Measurements from ENCODE around the gene FSTL5.
A peak's percentile ranks its signal among the peaks of the same experiment; 100 is the strongest.
"Not testable (repeated sequence)": the region's sequence is repeated elsewhere in the genome, so short reads cannot be mapped to it uniquely, and the experiment has no call there.

Gene FSTL5

DNA sequence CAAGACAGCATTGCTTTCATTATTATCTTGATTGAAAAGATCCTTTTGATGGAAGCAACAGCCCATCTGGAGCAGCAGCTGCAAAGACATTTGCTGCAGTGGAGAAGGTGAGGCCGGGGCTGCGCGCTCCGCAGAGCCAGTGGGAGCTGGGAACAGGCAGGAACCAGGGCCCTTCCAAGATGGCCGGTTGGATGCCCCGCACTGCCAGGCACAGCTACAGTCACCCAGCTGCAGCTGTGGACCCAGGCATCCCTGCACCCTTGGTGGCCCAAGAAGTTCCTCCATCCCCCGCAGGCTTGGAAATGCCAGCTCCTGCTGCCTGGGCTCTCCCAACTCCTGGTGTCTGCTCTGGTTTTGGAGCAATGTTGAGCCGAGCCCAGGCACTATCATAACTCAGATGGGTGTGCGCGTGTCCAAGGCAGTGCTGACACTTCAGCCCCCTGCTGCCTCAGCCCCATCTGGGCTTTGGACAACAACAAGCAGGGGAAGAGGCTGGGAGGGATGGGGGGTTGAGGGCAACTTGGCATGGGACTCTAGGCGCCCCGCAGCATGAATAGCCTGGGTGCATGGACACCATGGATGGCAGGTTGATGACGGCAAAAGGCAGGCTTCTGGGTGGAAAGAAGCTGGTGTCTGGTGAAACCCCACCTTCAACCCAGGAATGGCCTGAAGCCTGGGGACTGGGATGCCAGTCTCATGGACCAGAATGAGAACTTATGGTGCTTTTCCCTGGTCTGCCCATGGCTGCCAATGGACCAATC is 371.8 kb downstream of the FSTL5 start:
- DNase-seq (ENCODE audit: low read depth): no peak
- TF ChIP-seq, protein P1, sequence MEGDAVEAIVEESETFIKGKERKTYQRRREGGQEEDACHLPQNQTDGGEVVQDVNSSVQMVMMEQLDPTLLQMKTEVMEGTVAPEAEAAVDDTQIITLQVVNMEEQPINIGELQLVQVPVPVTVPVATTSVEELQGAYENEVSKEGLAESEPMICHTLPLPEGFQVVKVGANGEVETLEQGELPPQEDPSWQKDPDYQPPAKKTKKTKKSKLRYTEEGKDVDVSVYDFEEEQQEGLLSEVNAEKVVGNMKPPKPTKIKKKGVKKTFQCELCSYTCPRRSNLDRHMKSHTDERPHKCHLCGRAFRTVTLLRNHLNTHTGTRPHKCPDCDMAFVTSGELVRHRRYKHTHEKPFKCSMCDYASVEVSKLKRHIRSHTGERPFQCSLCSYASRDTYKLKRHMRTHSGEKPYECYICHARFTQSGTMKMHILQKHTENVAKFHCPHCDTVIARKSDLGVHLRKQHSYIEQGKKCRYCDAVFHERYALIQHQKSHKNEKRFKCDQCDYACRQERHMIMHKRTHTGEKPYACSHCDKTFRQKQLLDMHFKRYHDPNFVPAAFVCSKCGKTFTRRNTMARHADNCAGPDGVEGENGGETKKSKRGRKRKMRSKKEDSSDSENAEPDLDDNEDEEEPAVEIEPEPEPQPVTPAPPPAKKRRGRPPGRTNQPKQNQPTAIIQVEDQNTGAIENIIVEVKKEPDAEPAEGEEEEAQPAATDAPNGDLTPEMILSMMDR (IDR thresholded peaks at IDR 0.05; ENCODE audit: control insufficient read depth, insufficient read depth, low read depth, low read length, missing control alignments): no peak
- H3K4me3 ChIP-seq (ENCODE audit: control insufficient read depth, low read depth, low read length): no peak overlapping the region

DNA sequence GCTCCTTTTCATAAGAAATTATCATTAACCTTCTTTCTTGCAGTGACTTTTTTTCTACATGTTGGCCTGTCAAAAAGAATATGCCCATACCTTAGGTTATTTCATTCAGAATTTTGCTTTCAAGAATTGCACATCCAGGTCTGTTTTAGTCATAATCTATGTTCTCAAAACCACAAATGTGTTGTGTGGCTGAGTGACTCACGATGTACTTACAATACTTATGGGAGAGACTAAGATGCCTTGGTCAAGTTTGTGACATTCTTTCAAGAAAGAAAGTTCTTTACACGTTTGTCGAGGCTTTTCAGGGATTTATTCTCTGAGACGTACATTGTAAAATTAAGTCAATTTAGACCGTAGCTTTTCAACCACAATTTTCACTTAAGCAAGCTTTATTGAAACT is 396.7 kb downstream of the FSTL5 start:
- DNase-seq (ENCODE audit: low read depth): peak; percentile 34
- no peak overlapping the region for H3K4me3 ChIP-seq (ENCODE audit: control insufficient read depth, low read depth, low read length)
- TF ChIP-seq, protein P1 (IDR thresholded peaks at IDR 0.05; ENCODE audit: control insufficient read depth, insufficient read depth, low read depth, low read length, missing control alignments): no peak

DNA sequence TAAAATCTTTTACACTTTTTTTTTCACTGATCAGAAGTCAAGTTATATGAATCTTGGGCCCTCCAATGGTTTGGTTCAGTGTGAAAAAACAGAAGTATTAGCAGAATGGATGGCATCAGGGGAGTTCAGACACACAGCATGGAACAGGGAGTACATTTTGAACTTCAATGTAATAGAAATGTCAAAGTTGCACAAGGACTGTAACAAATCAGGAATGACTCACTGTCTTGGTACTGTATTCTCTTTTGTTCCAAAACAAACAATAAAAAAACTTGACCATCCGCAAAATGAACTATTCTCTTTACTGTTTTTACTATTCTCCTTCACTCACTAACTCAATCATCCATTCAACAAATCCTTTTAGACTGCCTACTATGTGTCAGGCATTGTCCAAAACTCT is 401.0 kb downstream of the FSTL5 start:
- TF ChIP-seq, protein P1 (IDR thresholded peaks at IDR 0.05; ENCODE audit: control insufficient read depth, insufficient read depth, low read depth, low read length, missing control alignments): no peak

DNA sequence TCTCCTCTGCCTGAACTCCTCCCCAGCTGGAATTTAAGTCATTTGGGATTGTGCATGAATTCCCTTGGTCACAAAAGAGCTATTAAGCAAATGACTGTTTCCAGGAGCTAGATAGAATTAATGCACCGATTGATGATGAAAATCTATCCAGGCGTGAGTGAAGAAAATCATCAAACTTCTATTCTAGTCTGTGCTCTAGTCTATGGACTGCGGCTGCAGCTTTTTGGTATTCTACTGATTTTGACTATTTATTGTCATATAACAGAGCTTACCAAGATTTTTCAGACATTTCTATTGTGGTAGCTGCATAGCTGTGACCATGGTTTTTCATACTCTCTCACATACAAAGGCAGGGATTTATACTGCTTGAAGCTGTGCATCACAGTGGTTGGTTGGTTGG is 403.8 kb downstream of the FSTL5 start:
- no peak overlapping the region for H3K4me3 ChIP-seq (ENCODE audit: control insufficient read depth, low read depth, low read length)
- DNase-seq (ENCODE audit: low read depth): no peak
- TF ChIP-seq, protein P1 (IDR thresholded peaks at IDR 0.05; ENCODE audit: control insufficient read depth, insufficient read depth, low read depth, low read length, missing control alignments): no peak

More for the DNA sequence above, 401.0 kb downstream of the FSTL5 start:
- H3K4me3 ChIP-seq (ENCODE audit: control insufficient read depth, low read depth, low read length): no peak overlapping the region
- peak; percentile 33 for DNase-seq (ENCODE audit: low read depth)

DNA sequence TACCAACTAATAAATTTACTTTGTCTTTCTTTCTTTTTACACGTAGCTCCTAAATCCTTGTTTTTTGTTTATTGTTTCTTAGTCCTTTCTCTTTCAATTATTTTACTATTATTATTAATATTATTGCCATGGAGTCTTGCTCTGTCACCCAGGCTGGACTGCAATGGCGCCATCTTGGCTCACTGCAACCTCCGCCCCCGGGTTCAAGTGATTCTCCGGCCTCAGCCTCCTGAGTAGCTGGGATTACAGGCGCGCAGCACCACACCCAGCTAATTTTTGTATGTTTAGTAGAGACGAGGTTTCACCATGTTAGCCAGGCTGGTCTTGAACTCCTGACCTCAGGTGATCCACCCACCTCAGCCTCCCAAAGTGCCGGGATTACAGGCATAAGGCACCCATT is 405.4 kb downstream of the FSTL5 start:
- not testable (repeated sequence) for DNase-seq (ENCODE audit: low read depth); H3K4me3 ChIP-seq (ENCODE audit: control insufficient read depth, low read depth, low read length)

DNA sequence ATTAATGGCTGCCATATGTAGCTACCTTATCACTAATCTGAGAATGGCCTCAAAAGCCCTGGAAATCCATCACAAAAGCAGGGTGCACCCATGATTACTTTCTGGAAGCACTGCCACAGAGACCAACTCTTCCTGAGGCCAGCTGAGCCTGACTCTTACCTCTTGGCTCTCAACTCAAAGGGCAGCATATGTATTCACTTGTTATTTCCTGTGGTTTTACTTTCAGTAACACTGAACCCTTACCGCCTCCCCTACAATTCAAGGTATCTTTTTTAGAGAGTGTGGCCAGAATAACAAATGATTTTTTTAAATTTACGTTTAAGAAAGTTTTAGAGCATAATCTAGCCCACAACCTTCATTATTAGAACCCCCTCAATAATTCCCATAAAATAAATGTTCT is 434.9 kb downstream of the FSTL5 start:
- H3K4me3 ChIP-seq (ENCODE audit: control insufficient read depth, low read depth, low read length): no peak overlapping the region
- TF ChIP-seq, protein P1 (IDR thresholded peaks at IDR 0.05; ENCODE audit: control insufficient read depth, insufficient read depth, low read depth, low read length, missing control alignments): no peak

DNA sequence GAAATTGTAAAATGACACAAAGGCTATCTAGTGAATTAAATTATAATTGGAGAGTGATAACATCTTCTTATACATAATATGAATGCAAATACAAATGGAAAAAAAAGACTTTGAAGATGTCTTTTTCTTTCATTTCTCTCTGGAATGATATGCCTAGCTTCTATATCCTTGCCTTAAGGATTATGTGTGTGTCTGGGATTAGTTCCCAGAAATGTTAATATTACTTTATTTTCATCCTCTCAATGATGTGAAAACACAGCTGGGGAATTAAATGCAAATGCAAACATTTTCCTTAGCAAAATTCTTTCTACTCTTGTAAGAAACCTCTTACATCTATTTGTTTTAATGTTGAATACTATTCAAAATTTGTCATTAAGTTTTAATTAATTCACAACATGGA is 441.9 kb downstream of the FSTL5 start:
- TF ChIP-seq, protein P1 (IDR thresholded peaks at IDR 0.05; ENCODE audit: control insufficient read depth, insufficient read depth, low read depth, low read length, missing control alignments): no peak
- no peak for DNase-seq (ENCODE audit: low read depth)

More for the DNA sequence above, 434.9 kb downstream of the FSTL5 start:
- no peak for DNase-seq (ENCODE audit: low read depth)

More for the DNA sequence above, 441.9 kb downstream of the FSTL5 start:
- no peak overlapping the region for H3K4me3 ChIP-seq (ENCODE audit: control insufficient read depth, low read depth, low read length)
